UCSD-AML1 (cell line): ENCODE results near the gene ZNF543.
"Not testable (repeated sequence)": the region's sequence is repeated elsewhere in the genome, so short reads cannot be mapped to it uniquely, and the experiment has no call there.

Experiments used
- DNase-seq: peaks from one replicate; lab custom pipeline; 2025; ENCODE audit not compliant: unreplicated experiment; lab: John Stamatoyannopoulos, UW

Gene ZNF543

GRCh38 chr19:57319869-57320179, 448 bp upstream of the ZNF543 start:
- no peak for DNase-seq

- DNase-seq: no peak
These were observed 844 bp downstream of the ZNF543 start for GRCh38 chr19:57321116-57321515.

DNA sequence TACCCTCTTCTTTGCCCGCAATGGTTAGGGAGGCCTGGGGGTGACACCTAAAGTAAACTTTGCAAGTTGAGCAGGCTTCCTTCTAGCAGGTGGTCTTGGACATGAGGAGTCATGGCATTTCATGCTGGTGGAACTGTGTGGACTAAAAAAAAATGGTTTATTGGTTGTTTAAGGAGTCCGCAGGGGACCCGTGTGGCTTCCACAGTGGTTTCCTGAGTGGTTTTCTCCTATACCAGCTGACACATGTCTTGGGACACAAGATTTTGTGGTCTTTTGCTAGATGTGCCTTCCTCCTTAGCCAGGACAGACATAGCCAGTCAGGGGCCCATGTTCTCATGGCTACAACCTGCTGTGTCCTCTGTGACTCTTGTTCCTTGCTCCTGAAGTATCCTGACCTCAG, 1.5 kb downstream of the ZNF543 start:
- peak; percentile 16 for DNase-seq

DNA sequence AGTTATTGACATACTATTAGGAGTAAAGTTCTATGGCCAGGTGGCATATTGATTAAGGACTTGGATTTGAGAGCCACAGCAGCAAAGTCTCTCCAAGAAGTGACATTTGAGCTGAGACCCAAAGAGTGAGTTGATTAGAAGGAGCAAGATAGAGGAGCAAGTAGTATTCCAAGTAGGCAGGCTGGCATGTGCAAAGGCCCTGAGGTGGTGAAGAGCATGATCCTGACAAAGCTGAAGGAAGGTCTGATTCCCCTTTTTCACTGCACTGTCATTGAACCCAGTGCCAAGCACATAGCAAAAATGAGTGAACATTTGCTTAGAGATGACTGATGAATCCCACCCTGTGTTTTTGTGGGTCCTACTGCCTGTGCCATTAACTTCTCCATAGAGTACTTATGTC, 4.7 kb downstream of the ZNF543 start:
- DNase-seq: no peak

DNA sequence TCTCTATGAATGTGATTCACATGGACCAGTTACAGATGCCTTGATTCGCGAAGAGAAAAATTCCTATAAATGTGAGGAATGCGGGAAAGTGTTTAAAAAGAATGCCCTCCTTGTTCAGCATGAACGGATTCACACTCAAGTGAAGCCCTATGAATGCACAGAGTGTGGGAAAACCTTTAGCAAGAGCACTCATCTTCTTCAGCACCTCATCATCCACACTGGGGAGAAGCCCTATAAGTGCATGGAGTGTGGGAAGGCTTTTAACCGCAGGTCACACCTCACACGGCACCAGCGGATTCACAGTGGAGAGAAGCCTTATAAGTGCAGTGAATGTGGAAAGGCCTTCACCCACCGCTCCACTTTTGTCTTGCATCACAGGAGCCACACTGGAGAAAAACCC, 7.7 kb downstream of the ZNF543 start:
- no peak for DNase-seq

- DNase-seq: no peak
These were observed 13.9 kb downstream of the ZNF543 start for GRCh38 chr19:57334191-57334590.

- DNase-seq: no peak
These were observed 18.6 kb downstream of the ZNF543 start for GRCh38 chr19:57338877-57339276.

GRCh38 chr19:57342582-57342981, 22.3 kb downstream of the ZNF543 start:
- DNase-seq: no peak

- no peak for DNase-seq
These were observed 27.9 kb downstream of the ZNF543 start for GRCh38 chr19:57348136-57348535.

GRCh38 chr19:57350877-57351805, 30.9 kb downstream of the ZNF543 start, which contains the start of gene ZNF304:
ZNF304 (plus strand) TSS chr19:57351271; CDS start chr19:57351665, 394 bp downstream.
- peak; percentile 86 for DNase-seq

GRCh38 chr19:57351867-57352266, 31.6 kb downstream of the ZNF543 start:
- DNase-seq: no peak

- no peak for DNase-seq
These were observed 35.6 kb downstream of the ZNF543 start for GRCh38 chr19:57355916-57356315.

GRCh38 chr19:57357406-57357805, 37.1 kb downstream of the ZNF543 start:
- DNase-seq: no peak

- DNase-seq: no peak
These were observed 39.0 kb downstream of the ZNF543 start for GRCh38 chr19:57359300-57359699.

DNA sequence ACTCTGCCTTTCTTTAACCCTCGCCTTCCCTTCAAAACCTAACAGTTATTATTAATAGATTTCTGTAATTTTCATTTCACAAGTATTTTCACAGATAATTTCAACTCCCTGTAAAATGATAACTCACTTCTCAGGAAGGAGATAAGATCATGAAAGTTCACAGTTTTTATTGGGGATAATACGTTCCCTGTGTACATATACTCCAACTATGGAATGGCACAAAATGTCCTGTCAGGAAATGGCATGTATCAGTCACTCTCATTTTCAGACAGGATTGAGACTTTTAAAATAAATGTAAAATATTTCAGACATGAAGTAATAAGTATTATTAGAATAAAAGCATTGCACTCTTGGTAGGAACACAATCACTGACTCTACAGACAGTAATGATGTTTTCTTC, 42.1 kb downstream of the ZNF543 start:
- no peak for DNase-seq

DNA sequence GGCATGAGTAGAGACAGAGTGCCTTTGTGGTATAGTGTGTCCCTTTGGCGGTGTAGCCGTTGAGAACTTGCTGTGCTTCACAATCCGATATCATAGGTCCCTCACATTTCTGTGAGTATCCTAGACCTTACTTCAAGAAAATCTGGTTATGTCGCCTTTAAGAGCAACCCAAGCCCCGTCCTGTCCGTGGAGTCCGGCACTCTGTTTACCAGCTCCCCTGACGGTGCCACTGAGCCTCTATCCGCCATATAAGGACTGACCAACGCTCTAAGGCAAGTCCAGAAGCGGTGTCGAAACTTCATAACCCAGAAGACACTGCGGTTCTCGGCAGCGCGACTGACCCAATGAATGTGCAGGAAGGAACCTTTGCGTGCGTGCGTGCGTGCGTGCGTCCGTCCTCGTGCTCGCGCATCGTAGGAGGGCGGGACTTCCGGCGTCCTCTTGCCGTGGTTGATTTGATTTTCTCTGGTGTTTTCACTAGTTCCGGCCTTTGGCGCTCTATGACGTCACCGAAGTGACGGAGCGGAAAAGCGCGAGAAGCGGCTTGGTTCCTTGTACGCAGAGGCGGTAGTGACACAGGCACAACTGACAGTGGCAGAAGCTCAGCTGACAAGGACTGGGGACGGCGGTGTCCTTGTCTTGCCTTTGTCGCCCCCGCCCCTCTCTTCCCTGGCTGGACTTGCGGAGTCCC, 42.9 kb downstream of the ZNF543 start, which contains the start of the genes TRAPPC2B and ZNF547:
Gene TRAPPC2B (plus strand): TSS at position 555 of the 691 bp plus-strand sequence. CDS start 1,283 bp downstream, outside the sequence.
Gene ZNF547 (plus strand): TSS at position 555 of the 691 bp plus-strand sequence. CDS start 5,005 bp downstream, outside the sequence.
- DNase-seq: peak; percentile 100

GRCh38 chr19:57363688-57364181, 43.5 kb downstream of the ZNF543 start:
- no peak for DNase-seq

DNA sequence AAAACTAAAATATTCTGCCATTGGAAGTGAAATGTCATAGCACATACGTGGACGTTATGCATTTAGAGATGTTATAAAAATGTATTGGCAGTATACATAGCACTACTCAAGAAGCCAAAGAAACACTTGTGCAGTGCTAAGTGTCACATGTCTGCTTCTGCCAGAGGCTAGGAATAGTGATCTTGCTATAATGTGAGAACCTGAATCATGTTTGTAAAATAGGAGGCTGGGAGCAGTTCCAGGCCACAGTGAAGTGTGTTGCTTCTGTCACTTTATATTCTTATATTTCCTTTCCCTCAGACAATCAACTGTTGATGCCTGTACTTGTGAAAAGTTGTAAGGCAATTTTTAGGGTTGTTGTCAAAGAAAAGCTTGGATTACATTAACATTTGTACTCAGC, 46.5 kb downstream of the ZNF543 start:
- DNase-seq: no peak

DNA sequence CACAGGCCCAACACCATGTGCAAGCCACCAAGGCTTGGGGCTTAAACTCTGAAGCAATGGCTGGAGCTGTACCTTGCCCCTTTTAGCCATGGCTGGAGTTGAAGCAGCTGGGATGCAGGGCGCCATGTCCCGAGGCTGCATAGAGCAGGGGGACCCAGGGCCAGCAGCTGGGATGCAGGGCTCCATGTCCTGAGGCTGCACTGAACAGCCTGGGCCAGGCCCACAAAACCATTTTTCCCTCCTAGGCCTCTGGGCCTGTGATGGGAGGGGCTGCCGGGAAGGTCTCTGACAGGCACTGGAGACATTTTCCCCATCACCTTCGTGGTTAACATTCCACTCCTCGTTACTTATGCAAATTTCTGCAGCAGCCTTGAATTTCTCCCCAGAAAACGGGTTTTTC, 53.9 kb downstream of the ZNF543 start:
- no peak for DNase-seq

- DNase-seq: not testable (repeated sequence)
These were observed 54.4 kb downstream of the ZNF543 start for GRCh38 chr19:57374647-57375046.

DNA sequence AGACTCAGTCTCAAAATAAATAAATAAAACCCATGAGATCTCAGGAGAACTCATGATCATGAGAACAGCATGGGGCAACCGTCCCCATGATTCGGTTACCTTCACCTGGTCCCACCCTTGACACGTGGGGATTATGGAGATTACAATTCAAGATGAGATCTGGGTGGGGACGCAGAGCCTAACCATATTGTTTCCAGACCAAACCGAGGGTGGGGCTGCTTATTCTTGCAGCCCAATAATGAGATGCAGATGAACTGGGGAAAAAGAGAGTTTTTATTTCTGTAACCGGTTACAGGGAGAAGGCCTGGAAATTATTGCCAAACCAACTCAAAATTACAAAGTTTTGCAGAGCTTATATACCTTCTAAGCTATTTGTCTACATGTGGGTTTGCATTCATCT, 55.9 kb downstream of the ZNF543 start:
- DNase-seq: no peak
